MCF 10A (cell line): Measurements from ENCODE around the gene ANKMY2. TPM values are rescaled to one million over a fixed set of nuclear protein-coding genes. Genes with fewer than 3 reads are reported as not detected.

Source experiments
- BruUV-seq: library from RNA; stranded (reverse); fragments of 400-500 nt; replicated peaks from 2 replicates; lab custom pipeline; 2021; lab: Mats Ljungman, UMichigan
- CTCF ChIA-PET: fragments of 300-600 bp; sonication (Branson Sonifier 250); formaldehyde crosslinking; extraction: SDS; loops from one replicate; lab custom pipeline; 2021; ENCODE audit warnings: antibody characterized with exemption, inconsistent platforms; lab: Yijun Ruan, JAX
- POLR2A ChIA-PET: fragments of 300-600, 350-650 bp; sonication (Branson Sonifier 250); formaldehyde crosslinking; extraction: SDS; loops from one replicate; lab custom pipeline; 2020; ENCODE audit warnings: antibody characterized with exemption, inconsistent platforms; lab: Yijun Ruan, JAX
- DNase-seq: peaks from one replicate; pipeline ENCODE4 v3.0.0-alpha.2; 2018; ENCODE audit not compliant: unreplicated experiment
- H3K27ac Mint-ChIP-seq: one replicate; pipeline ENCODE4 v1.8.0; 2022; ENCODE audit warnings: mild to moderate bottlenecking, low read depth, mixed read lengths; ENCODE audit not compliant: unreplicated experiment
- H3K27me3 Mint-ChIP-seq: one replicate; pipeline ENCODE4 v1.8.0; 2022; ENCODE audit warnings: mixed read lengths; ENCODE audit not compliant: insufficient read depth, unreplicated experiment
- H3K36me3 Mint-ChIP-seq: one replicate; pipeline ENCODE4 v1.8.0; 2022; ENCODE audit warnings: mild to moderate bottlenecking, moderate library complexity, mixed read lengths; ENCODE audit not compliant: insufficient read depth, unreplicated experiment
- H3K4me1 Mint-ChIP-seq: one replicate; pipeline ENCODE4 v1.8.0; 2022; ENCODE audit warnings: mixed read lengths; ENCODE audit not compliant: insufficient read depth, unreplicated experiment
- H3K4me3 Mint-ChIP-seq: one replicate; pipeline ENCODE4 v1.8.0; 2022; ENCODE audit warnings: mild to moderate bottlenecking, moderate library complexity, mixed read lengths; ENCODE audit not compliant: unreplicated experiment
- H3K9me3 Mint-ChIP-seq: one replicate; pipeline ENCODE4 v1.8.0; 2022; ENCODE audit warnings: mixed read lengths; ENCODE audit not compliant: unreplicated experiment
- CTCF ChIP-seq: fragments of 200-600 bp; IDR thresholded peaks from one replicate; pipeline ENCODE4 v1.8.0; 2022; ENCODE audit warnings: antibody characterized with exemption, mild to moderate bottlenecking; ENCODE audit not compliant: unreplicated experiment
- intact Hi-C: fragments of 100-400 bp; cut with micrococcal nuclease; formaldehyde crosslinking; loops from 2 replicates; pipeline ENCODE4 v1.14.1; 2022
- total RNA-seq: library from RNA; stranded (reverse); gene quantifications from 2 replicates; pipeline ENCODE4 v1.2.3, GENCODE V29; 2022

ANKMY2 gene
- total RNA-seq, 1 experiment from 2014 or later, result 14.3 TPM

GRCh38 chr7:16670021-16670420, 24.5 kb upstream of the ANKMY2 start:
- Mint-ChIP-seq H3K9me3 (no peaks in the 10 kb centered on the region), H3K27me3 (no peaks in the 10 kb centered on the region), H3K36me3 (peaks cover 48% of the 10 kb centered on the region), H3K4me3 (no peak overlapping the region), H3K4me1 (peaks cover 30% of the 10 kb centered on the region), H3K27ac (peak overlapping the region; percentile 95)
- no TSS peak for BruUV-seq
- CTCF ChIA-PET, result interaction anchor here (0.6 kb wide), 1 partner anchor 248 kb away, joined by 5 read pairs; no protein-coding TSS in a partner anchor
- TF ChIP-seq CTCF, result no peak
- no peak for DNase-seq
- intact Hi-C loops, result no loop called here
- POLR2A ChIA-PET, result interaction anchor here (4.4 kb wide), 1 partner anchor 24 kb away, joined by 106 read pairs; the partner anchor contains the start of genes ANKMY2 and BZW2

- Mint-ChIP-seq H3K9me3 (no peaks in the 10 kb centered on the region), H3K4me1 (peaks cover 30% of the 10 kb centered on the region), H3K27me3 (no peaks in the 10 kb centered on the region), H3K27ac (peak overlapping the region; percentile 95), H3K4me3 (no peak overlapping the region), H3K36me3 (peaks cover 52% of the 10 kb centered on the region)
- intact Hi-C loops, result no loop called here
- DNase-seq, result peak; percentile 30
- TF ChIP-seq CTCF, result no peak
- no TSS peak for BruUV-seq
- ChIA-PET POLR2A (interaction anchor here (1.4 to 4.4 kb wide), 4 partner anchors 12 to 101 kb away, joined by 7 to 106 read pairs (median 21); partner anchors contain the start of genes ANKMY2 and BZW2), CTCF (interaction anchor here (0.6 kb wide), 1 partner anchor 248 kb away, joined by 5 read pairs; no protein-coding TSS in a partner anchor)
Observed at GRCh38 chr7:16669581-16669980, 24.0 kb upstream of the ANKMY2 start.

GRCh38 chr7:16668978-16669377, 23.4 kb upstream of the ANKMY2 start:
- H3K4me1 Mint-ChIP-seq, result peaks cover 30% of the 10 kb centered on the region
- intact Hi-C loops, result loop anchor here (1.0 kb wide), 1 partner anchor 24 kb away; the partner anchor contains the start of gene ANKMY2
- no TSS peak for BruUV-seq
- no peak for TF ChIP-seq CTCF
- peaks cover 58% of the 10 kb centered on the region for H3K36me3 Mint-ChIP-seq
- ChIA-PET POLR2A (interaction anchor here (1.1 to 4.4 kb wide), 6 partner anchors 11 to 102 kb away, joined by 3 to 106 read pairs (median 13); partner anchors contain the start of genes ANKMY2 and BZW2), CTCF (interaction anchor here (1.1 kb wide), 1 partner anchor 26 kb away, joined by 3 read pairs; no protein-coding TSS in a partner anchor)
- no peak overlapping the region for H3K4me3 Mint-ChIP-seq
- no peaks in the 10 kb centered on the region for H3K27me3 Mint-ChIP-seq
- peak overlapping the region; percentile 95 for H3K27ac Mint-ChIP-seq
- no peaks in the 10 kb centered on the region for H3K9me3 Mint-ChIP-seq
- no peak for DNase-seq

- CTCF ChIA-PET, result interaction anchor here (0.6 to 1.1 kb wide), 4 partner anchors 21 to 758 kb away, joined by 3 to 4 read pairs (median 3); no protein-coding TSS in a partner anchor
- H3K4me1 Mint-ChIP-seq, result peaks cover 30% of the 10 kb centered on the region
- peak overlapping the region; percentile 95 for H3K27ac Mint-ChIP-seq
- H3K9me3 Mint-ChIP-seq, result no peaks in the 10 kb centered on the region
- H3K4me3 Mint-ChIP-seq, result peak overlapping the region; percentile 47
- no peak for TF ChIP-seq CTCF
- BruUV-seq, result TSS peak; percentile 21
- H3K27me3 Mint-ChIP-seq, result no peaks in the 10 kb centered on the region
- intact Hi-C loops, result loop anchor here (1.0 kb wide), 1 partner anchor 23 kb away; the partner anchor contains the start of gene ANKMY2
- peaks cover 55% of the 10 kb centered on the region for H3K36me3 Mint-ChIP-seq
- DNase-seq, result peak; percentile 97
- POLR2A ChIA-PET, result interaction anchor here (1.1 to 4.4 kb wide), 6 partner anchors 10 to 103 kb away, joined by 3 to 106 read pairs (median 13); partner anchors contain the start of genes ANKMY2 and BZW2
Observed at GRCh38 chr7:16668049-16668858, 22.7 kb upstream of the ANKMY2 start.
